Measurements from ENCODE around the gene SLC66A2.

Gene SLC66A2

DNA sequence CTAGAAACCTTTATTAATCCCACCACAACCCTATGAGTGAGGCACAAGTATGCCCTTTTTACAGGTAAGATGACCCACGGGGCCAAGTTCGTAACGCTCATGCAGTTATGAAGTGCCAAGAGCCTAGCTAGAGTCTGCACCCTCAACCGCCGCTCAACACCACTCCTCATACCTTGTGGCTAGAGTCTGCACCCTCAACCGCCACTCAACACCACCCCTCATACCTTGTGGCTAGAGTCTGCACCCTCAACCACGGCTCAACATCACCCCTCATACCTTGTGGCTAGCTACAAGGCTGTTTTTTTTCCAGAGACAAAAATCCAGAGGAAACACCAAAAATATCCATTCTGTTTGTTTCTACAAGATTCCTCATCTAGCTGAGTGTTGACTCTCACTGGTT, 32.3 kb upstream of the SLC66A2 start:
- no peaks in the 10 kb centered on the region for H3K9me3 ChIP-seq (ENCODE audit: control insufficient read depth in 2 of 2, low read length in 2 of 2)
- no peak overlapping the region for H3K4me3 ChIP-seq (ENCODE audit: low read length in 2 of 2)
- H3K9ac ChIP-seq (ENCODE audit: low read length in 2 of 2): no peak overlapping the region
- H3K27ac ChIP-seq (ENCODE audit: low read length): no peak overlapping the region
- H3K27me3 ChIP-seq (ENCODE audit: control insufficient read depth in 1 of 2, insufficient read depth in 2 of 2, low read length in 2 of 2): no peaks in the 10 kb centered on the region
- peaks cover 10% of the 10 kb centered on the region for H3K4me1 ChIP-seq (ENCODE audit: control insufficient read depth, insufficient read depth, low read length)
- peaks cover 0 to 5% of the 10 kb centered on the region in 2 donors for H3K36me3 ChIP-seq (ENCODE audit: control insufficient read depth in 2 of 2, insufficient read depth in 2 of 2, low read length in 2 of 2)

DNA sequence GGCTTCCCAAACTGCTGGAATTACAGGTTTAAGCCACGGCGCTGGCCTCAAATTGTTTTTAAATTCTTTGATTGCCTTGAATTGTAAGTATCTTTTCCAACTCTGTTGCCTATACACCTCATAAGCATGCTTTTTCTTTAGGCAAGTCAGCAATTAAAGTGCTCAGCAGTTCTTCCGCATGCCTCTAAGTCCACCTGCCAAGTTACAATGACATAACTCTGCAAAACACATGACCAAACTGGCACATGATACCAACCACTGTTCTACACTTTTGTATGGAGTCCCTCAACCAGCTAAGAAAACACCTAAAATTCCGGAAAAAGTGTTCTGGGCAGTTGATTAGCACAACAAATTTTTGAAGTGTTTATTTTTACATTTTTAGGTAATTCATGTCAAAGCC, 31.8 kb upstream of the SLC66A2 start:
- Histone ChIP-seq H3K9me3 (ENCODE audit: control insufficient read depth in 2 of 2, low read length in 2 of 2) (no peaks in the 10 kb centered on the region), H3K36me3 (ENCODE audit: control insufficient read depth in 2 of 2, insufficient read depth in 2 of 2, low read length in 2 of 2) (peaks cover 0 to 5% of the 10 kb centered on the region in 2 donors), H3K27ac (ENCODE audit: low read length) (no peak overlapping the region), H3K9ac (ENCODE audit: low read length in 2 of 2) (no peak overlapping the region), H3K27me3 (ENCODE audit: control insufficient read depth in 1 of 2, insufficient read depth in 2 of 2, low read length in 2 of 2) (no peaks in the 10 kb centered on the region), H3K4me1 (ENCODE audit: control insufficient read depth, insufficient read depth, low read length) (peaks cover 9% of the 10 kb centered on the region), H3K4me3 (ENCODE audit: low read length in 2 of 2) (no peak overlapping the region)

DNA sequence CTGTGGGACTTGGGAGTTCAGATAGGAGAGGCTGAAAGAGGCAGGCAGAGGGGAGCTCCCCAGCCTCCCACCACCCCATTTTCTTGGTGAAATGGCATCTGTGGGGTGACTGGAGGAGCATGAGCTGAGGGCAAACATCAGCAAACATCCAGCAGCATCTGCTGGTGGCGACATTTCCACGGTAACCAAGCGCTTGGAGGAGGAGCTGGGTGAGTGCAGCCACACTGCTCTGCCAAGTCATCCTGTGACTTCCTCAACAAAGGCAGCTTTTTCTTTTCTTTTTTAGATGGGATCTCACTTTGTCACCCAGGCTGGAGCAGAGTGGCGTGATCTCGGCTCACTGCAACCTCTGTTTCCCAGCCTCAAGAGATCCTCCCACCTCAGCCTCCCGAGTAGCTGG, 31.3 kb upstream of the SLC66A2 start:
- H3K4me3 ChIP-seq (ENCODE audit: low read length in 2 of 2): no peak overlapping the region
- H3K27ac ChIP-seq (ENCODE audit: low read length): no peak overlapping the region
- H3K27me3 ChIP-seq (ENCODE audit: control insufficient read depth in 1 of 2, insufficient read depth in 2 of 2, low read length in 2 of 2): no peaks in the 10 kb centered on the region
- peaks cover 0 to 5% of the 10 kb centered on the region in 2 donors for H3K36me3 ChIP-seq (ENCODE audit: control insufficient read depth in 2 of 2, insufficient read depth in 2 of 2, low read length in 2 of 2)
- peaks cover 9% of the 10 kb centered on the region for H3K4me1 ChIP-seq (ENCODE audit: control insufficient read depth, insufficient read depth, low read length)
- no peaks in the 10 kb centered on the region for H3K9me3 ChIP-seq (ENCODE audit: control insufficient read depth in 2 of 2, low read length in 2 of 2)
- H3K9ac ChIP-seq (ENCODE audit: low read length in 2 of 2): no peak overlapping the region

DNA sequence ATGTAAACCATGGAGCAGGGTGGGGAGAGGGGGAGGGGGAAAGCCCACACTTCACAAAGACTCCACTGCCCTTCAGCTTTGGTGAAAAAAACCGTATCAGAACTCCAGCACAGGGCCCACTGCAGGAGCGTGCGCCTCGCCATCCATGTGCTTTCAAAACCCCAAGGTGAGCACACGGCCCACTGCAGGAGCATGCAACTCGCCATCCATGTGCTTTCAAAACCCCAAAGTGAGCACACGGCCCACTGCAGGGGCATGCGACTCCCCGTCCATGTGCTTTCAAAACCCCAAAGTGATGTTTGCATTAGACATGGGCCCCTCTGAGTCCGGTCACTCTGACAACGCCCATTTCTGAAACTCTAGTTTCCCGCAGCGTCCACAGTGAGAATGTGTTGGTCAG, 29.1 kb upstream of the SLC66A2 start:
- Histone ChIP-seq H3K27me3 (ENCODE audit: control insufficient read depth in 1 of 2, insufficient read depth in 2 of 2, low read length in 2 of 2) (no peaks in the 10 kb centered on the region), H3K9ac (ENCODE audit: low read length in 2 of 2) (no peak overlapping the region), H3K9me3 (ENCODE audit: control insufficient read depth in 2 of 2, low read length in 2 of 2) (no peaks in the 10 kb centered on the region), H3K36me3 (ENCODE audit: control insufficient read depth in 2 of 2, insufficient read depth in 2 of 2, low read length in 2 of 2) (peaks cover 0 to 5% of the 10 kb centered on the region in 2 donors), H3K4me3 (ENCODE audit: low read length in 2 of 2) (no peak overlapping the region), H3K4me1 (ENCODE audit: control insufficient read depth, insufficient read depth, low read length) (no peaks in the 10 kb centered on the region), H3K27ac (ENCODE audit: low read length) (no peak overlapping the region)

DNA sequence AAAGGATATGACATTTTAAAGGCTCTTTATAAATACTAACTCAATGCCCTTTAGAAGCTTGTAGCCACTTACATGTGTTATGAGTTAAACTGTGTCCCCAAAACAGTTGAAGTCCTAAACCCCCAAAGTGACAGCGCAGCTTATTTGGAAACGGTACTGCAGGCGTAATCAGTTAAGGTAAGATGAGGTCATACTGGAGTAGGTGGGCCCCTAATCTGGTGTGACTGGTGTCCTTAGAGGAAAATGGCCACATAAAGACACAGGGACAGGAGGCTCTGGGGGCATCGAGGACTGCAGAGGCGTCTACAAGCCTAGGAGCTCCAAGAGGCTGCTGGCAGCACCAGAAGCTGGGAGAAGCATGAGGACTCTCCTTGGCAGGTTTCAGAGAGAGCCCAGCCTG, 28.4 kb upstream of the SLC66A2 start:
- Histone ChIP-seq H3K27ac (ENCODE audit: low read length) (no peak overlapping the region), H3K9ac (ENCODE audit: low read length in 2 of 2) (no peak overlapping the region), H3K36me3 (ENCODE audit: control insufficient read depth in 2 of 2, insufficient read depth in 2 of 2, low read length in 2 of 2) (peaks cover 0 to 4% of the 10 kb centered on the region in 2 donors), H3K27me3 (ENCODE audit: control insufficient read depth in 1 of 2, insufficient read depth in 2 of 2, low read length in 2 of 2) (no peaks in the 10 kb centered on the region), H3K9me3 (ENCODE audit: control insufficient read depth in 2 of 2, low read length in 2 of 2) (no peaks in the 10 kb centered on the region), H3K4me3 (ENCODE audit: low read length in 2 of 2) (no peak overlapping the region), H3K4me1 (ENCODE audit: control insufficient read depth, insufficient read depth, low read length) (no peaks in the 10 kb centered on the region)

DNA sequence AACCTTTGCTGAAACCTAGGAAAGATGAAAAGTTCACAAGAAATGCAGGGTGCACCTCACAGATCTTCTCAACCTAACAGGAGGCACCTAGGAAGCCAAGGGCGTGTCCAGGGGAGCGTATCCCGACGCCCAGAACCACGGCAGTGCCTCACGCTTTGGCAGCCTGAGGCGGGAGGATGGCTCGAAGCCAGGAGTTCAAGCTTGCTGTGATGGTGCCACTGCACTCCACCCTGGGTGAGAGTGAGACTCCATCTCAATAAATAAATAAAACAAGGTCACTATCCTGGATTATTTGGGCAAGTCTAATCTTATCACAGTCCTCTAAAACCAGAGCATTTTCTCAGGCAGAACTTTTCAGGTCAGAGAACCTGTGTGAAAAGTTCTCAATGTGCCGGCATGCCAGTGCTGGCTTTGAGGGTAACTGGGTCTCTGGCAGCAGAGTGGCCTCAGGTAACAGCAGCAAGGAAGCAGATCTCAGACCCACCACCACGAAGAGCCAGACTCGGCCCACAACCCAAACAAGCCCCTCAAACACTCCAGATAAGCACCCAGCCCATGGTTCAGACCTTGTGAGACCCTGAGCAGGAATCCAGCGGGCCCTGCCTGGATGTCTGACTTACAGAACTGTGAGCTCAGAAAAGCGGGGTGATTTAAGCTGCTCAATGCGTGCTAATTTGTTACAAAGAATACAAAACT, 24.7 kb upstream of the SLC66A2 start:
- Histone ChIP-seq H3K9ac (ENCODE audit: low read length in 2 of 2) (no peak overlapping the region), H3K27ac (ENCODE audit: low read length) (no peak overlapping the region), H3K4me3 (ENCODE audit: low read length in 2 of 2) (no peak overlapping the region), H3K9me3 (ENCODE audit: control insufficient read depth in 2 of 2, low read length in 2 of 2) (no peaks in the 10 kb centered on the region), H3K27me3 (ENCODE audit: control insufficient read depth in 1 of 2, insufficient read depth in 2 of 2, low read length in 2 of 2) (no peaks in the 10 kb centered on the region), H3K4me1 (ENCODE audit: control insufficient read depth, insufficient read depth, low read length) (no peaks in the 10 kb centered on the region), H3K36me3 (ENCODE audit: control insufficient read depth in 2 of 2, insufficient read depth in 2 of 2, low read length in 2 of 2) (peaks cover 14 to 16% of the 10 kb centered on the region in 2 donors)

DNA sequence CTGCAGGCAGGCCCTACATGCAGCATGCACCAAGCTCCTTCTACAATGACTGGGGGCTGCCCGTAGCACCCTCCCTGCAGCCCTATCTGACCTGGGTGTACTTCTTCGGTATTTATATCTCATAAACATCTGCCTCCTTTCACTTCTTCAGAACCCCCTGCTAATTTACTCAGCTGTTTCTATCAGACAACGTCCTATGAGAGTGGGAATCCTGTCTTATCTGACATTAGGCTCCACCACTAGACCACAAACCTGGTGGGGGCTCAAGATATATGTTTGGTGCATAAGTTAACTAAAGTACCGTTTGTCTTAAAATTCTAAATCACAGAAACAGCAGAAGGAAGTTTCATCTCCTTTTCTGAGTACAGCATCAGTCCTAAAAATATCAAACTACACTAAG, 23.6 kb upstream of the SLC66A2 start:
- no peak overlapping the region for H3K4me3 ChIP-seq (ENCODE audit: low read length in 2 of 2)
- H3K27me3 ChIP-seq (ENCODE audit: control insufficient read depth in 1 of 2, insufficient read depth in 2 of 2, low read length in 2 of 2): no peaks in the 10 kb centered on the region
- no peaks in the 10 kb centered on the region for H3K9me3 ChIP-seq (ENCODE audit: control insufficient read depth in 2 of 2, low read length in 2 of 2)
- no peak overlapping the region for H3K9ac ChIP-seq (ENCODE audit: low read length in 2 of 2)
- no peaks in the 10 kb centered on the region for H3K4me1 ChIP-seq (ENCODE audit: control insufficient read depth, insufficient read depth, low read length)
- H3K27ac ChIP-seq (ENCODE audit: low read length): no peak overlapping the region
- H3K36me3 ChIP-seq (ENCODE audit: control insufficient read depth in 2 of 2, insufficient read depth in 2 of 2, low read length in 2 of 2): peaks cover 19 to 22% of the 10 kb centered on the region in 2 donors

DNA sequence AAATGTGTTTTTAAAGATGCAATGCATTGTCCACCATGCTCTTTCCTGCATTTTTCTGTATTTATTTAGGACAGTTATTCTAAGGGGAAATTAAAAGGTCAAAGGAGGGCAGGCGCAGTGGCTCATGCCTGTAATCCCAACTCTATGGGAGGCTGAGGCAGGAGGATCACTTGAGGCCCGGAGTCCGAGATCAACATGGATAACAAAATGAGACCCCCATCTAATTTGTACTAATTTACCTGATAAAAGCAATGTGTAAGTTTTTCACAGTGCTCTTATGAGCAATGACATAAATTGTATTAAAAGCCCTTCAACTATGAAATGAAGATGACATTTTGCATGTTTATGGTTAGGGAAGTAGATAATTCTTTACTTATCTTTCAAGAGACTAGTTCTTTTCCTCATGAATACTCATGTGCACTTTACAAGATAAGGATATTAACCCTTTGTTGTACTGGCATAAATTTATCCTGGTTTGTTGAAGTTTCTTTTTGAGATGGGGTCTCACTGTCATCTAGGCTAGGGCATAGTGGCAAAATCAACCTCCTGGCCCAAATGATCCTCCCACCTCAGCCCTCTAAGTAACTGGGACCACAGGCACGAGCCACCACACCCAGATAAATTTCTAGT, 22.7 kb upstream of the SLC66A2 start:
- no peak overlapping the region for H3K4me3 ChIP-seq (ENCODE audit: low read length in 2 of 2)
- no peaks in the 10 kb centered on the region for H3K9me3 ChIP-seq (ENCODE audit: control insufficient read depth in 2 of 2, low read length in 2 of 2)
- H3K27ac ChIP-seq (ENCODE audit: low read length): no peak overlapping the region
- no peak overlapping the region for H3K9ac ChIP-seq (ENCODE audit: low read length in 2 of 2)
- H3K36me3 ChIP-seq (ENCODE audit: control insufficient read depth in 2 of 2, insufficient read depth in 2 of 2, low read length in 2 of 2): peaks cover 25 to 27% of the 10 kb centered on the region in 2 donors
- H3K4me1 ChIP-seq (ENCODE audit: control insufficient read depth, insufficient read depth, low read length): no peaks in the 10 kb centered on the region
- no peaks in the 10 kb centered on the region for H3K27me3 ChIP-seq (ENCODE audit: control insufficient read depth in 1 of 2, insufficient read depth in 2 of 2, low read length in 2 of 2)

DNA sequence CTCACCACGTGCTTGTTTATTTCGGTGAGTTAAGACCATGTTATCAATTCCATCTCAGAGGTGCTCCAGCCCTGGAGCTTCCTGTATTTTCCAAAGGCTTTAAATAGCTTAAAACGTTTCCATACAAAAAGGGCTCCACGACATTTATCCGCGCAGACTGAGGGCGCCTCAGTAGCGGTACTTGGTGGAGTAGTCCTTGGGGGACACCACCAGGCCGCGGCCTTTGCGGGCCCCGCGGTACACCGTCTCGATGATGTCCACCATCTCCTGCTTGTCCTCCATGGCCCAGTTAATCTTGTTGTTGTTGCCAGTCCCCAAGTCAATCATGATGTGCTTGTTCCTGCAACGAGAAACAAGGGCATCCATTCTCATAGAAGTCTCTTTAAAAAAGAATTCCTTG, 22.1 kb upstream of the SLC66A2 start:
- peaks cover 25 to 27% of the 10 kb centered on the region in 2 donors for H3K36me3 ChIP-seq (ENCODE audit: control insufficient read depth in 2 of 2, insufficient read depth in 2 of 2, low read length in 2 of 2)
- H3K4me3 ChIP-seq (ENCODE audit: low read length in 2 of 2): no peak overlapping the region
- no peaks in the 10 kb centered on the region for H3K27me3 ChIP-seq (ENCODE audit: control insufficient read depth in 1 of 2, insufficient read depth in 2 of 2, low read length in 2 of 2)
- H3K9me3 ChIP-seq (ENCODE audit: control insufficient read depth in 2 of 2, low read length in 2 of 2): no peaks in the 10 kb centered on the region
- no peak overlapping the region for H3K9ac ChIP-seq (ENCODE audit: low read length in 2 of 2)
- no peak overlapping the region for H3K27ac ChIP-seq (ENCODE audit: low read length)
- no peaks in the 10 kb centered on the region for H3K4me1 ChIP-seq (ENCODE audit: control insufficient read depth, insufficient read depth, low read length)

DNA sequence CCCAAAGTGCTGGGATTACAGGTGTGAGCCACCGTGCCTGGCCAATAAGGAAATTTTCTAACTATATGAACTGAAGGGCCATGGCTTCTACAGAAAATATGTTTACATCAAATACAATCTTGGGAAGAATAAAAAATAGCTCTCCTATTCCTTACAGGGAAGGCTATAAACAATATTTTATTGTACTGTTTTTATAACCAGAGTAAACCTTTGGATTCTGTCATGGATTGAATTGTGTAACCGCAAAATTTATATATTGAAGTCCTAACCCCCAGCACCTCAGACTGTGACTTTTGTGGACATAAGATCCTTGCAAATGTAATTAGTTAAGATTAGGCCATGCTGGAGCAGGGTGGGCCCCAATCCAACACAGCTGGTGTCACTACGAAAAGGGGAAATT, 21.3 kb upstream of the SLC66A2 start:
- H3K36me3 ChIP-seq (ENCODE audit: control insufficient read depth in 2 of 2, insufficient read depth in 2 of 2, low read length in 2 of 2): peaks cover 25 to 27% of the 10 kb centered on the region in 2 donors
- no peak overlapping the region for H3K27ac ChIP-seq (ENCODE audit: low read length)
- no peak overlapping the region for H3K4me3 ChIP-seq (ENCODE audit: low read length in 2 of 2)
- no peaks in the 10 kb centered on the region for H3K9me3 ChIP-seq (ENCODE audit: control insufficient read depth in 2 of 2, low read length in 2 of 2)
- no peaks in the 10 kb centered on the region for H3K4me1 ChIP-seq (ENCODE audit: control insufficient read depth, insufficient read depth, low read length)
- H3K27me3 ChIP-seq (ENCODE audit: control insufficient read depth in 1 of 2, insufficient read depth in 2 of 2, low read length in 2 of 2): no peaks in the 10 kb centered on the region
- no peak overlapping the region for H3K9ac ChIP-seq (ENCODE audit: low read length in 2 of 2)

DNA sequence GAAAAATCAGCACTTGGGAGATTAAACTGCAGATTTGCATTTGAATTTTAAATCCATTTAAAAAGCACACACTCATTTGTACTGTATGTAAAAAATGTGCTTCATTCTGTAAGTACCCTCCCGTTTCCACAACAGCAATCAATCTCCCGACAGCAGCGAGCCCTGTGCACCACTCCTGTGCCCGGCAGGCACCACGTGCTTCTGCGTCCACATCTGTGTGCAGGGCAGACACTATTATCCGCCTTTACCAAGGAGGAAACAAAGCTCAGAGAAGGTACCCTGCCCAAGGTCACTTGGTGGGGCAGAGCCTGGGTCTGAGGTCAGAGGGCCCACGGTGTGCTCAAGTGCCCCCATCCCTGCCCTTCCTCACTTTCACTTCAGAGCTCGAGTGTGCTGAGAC, 20.5 kb upstream of the SLC66A2 start:
- H3K27me3 ChIP-seq (ENCODE audit: control insufficient read depth in 1 of 2, insufficient read depth in 2 of 2, low read length in 2 of 2): no peaks in the 10 kb centered on the region
- H3K27ac ChIP-seq (ENCODE audit: low read length): no peak overlapping the region
- no peaks in the 10 kb centered on the region for H3K9me3 ChIP-seq (ENCODE audit: control insufficient read depth in 2 of 2, low read length in 2 of 2)
- no peak overlapping the region for H3K4me3 ChIP-seq (ENCODE audit: low read length in 2 of 2)
- no peak overlapping the region for H3K9ac ChIP-seq (ENCODE audit: low read length in 2 of 2)
- H3K36me3 ChIP-seq (ENCODE audit: control insufficient read depth in 2 of 2, insufficient read depth in 2 of 2, low read length in 2 of 2): peaks cover 25 to 27% of the 10 kb centered on the region in 2 donors
- no peaks in the 10 kb centered on the region for H3K4me1 ChIP-seq (ENCODE audit: control insufficient read depth, insufficient read depth, low read length)

All from stomach smooth muscle (tissue), 2 donors.